ENCODE data around the gene DYNLRB1. TPM values are rescaled to one million over a fixed set of nuclear protein-coding genes. Genes with fewer than 3 reads are reported as not detected.
A peak's percentile ranks its signal among the peaks of the same experiment; 100 is the strongest.
"Not testable (repeated sequence)": the region's sequence is repeated elsewhere in the genome, so short reads cannot be mapped to it uniquely, and the experiment has no call there.

The DYNLRB1 gene
- total RNA-seq = 46.0 TPM

GRCh38 chr20:34516247-34517113, at the start of gene DYNLRB1:
Gene DYNLRB1, plus strand, starts transcription at chr20:34516422. Its CDS starts 37 bp downstream, at chr20:34516459.
- peak; percentile 84 to 97 (median 94) for DNase-seq (ENCODE audit: low read depth in 2 of 3, low spot score in 2 of 3)

GRCh38 chr20:34468951-34469350, 47.3 kb upstream of the DYNLRB1 start:
- DNase-seq (ENCODE audit: low read depth in 2 of 3, low spot score in 2 of 3) = no peak

GRCh38 chr20:34472246-34472925, 43.8 kb upstream of the DYNLRB1 start:
- no peak for DNase-seq (ENCODE audit: low read depth in 2 of 3, low spot score in 2 of 3)

- peak in 2 of 3 donors; percentile 48 to 56 for DNase-seq (ENCODE audit: low read depth in 2 of 3, low spot score in 2 of 3)
Measured at GRCh38 chr20:34473262-34473883, 42.8 kb upstream of the DYNLRB1 start.

GRCh38 chr20:34475979-34476736, 40.1 kb upstream of the DYNLRB1 start:
- peak in 2 of 3 donors; percentile 23 to 36 for DNase-seq (ENCODE audit: low read depth in 2 of 3, low spot score in 2 of 3)

GRCh38 chr20:34479627-34480026, 36.6 kb upstream of the DYNLRB1 start:
- DNase-seq (ENCODE audit: low read depth in 2 of 3, low spot score in 2 of 3) = no peak

GRCh38 chr20:34482154-34482553, 34.1 kb upstream of the DYNLRB1 start:
- not testable (repeated sequence) for DNase-seq (ENCODE audit: low read depth in 2 of 3, low spot score in 2 of 3)

- DNase-seq (ENCODE audit: low read depth in 2 of 3, low spot score in 2 of 3) = not testable (repeated sequence)
Measured at GRCh38 chr20:34483585-34484220, 32.5 kb upstream of the DYNLRB1 start.

- no peak for DNase-seq (ENCODE audit: low read depth in 2 of 3, low spot score in 2 of 3)
Measured at GRCh38 chr20:34485068-34485634, 31.1 kb upstream of the DYNLRB1 start.

GRCh38 chr20:34491226-34491931, 24.8 kb upstream of the DYNLRB1 start:
- DNase-seq (ENCODE audit: low read depth in 2 of 3, low spot score in 2 of 3) = no peak

- no peak for DNase-seq (ENCODE audit: low read depth in 2 of 3, low spot score in 2 of 3)
Measured at GRCh38 chr20:34491932-34492509, 24.2 kb upstream of the DYNLRB1 start.

- no peak for DNase-seq (ENCODE audit: low read depth in 2 of 3, low spot score in 2 of 3)
Measured at GRCh38 chr20:34493646-34494045, 22.6 kb upstream of the DYNLRB1 start.

GRCh38 chr20:34495307-34495706, 20.9 kb upstream of the DYNLRB1 start:
- no peak for DNase-seq (ENCODE audit: low read depth in 2 of 3, low spot score in 2 of 3)

GRCh38 chr20:34495916-34496315, 20.3 kb upstream of the DYNLRB1 start:
- DNase-seq (ENCODE audit: low read depth in 2 of 3, low spot score in 2 of 3) = peak in 1 of 3 donors; percentile 42

- DNase-seq (ENCODE audit: low read depth in 2 of 3, low spot score in 2 of 3) = not testable (repeated sequence)
Measured at GRCh38 chr20:34497596-34497995, 18.6 kb upstream of the DYNLRB1 start.

GRCh38 chr20:34500823-34501222, 15.4 kb upstream of the DYNLRB1 start:
- DNase-seq (ENCODE audit: low read depth in 2 of 3, low spot score in 2 of 3) = no peak

- DNase-seq (ENCODE audit: low read depth in 2 of 3, low spot score in 2 of 3) = no peak
Measured at GRCh38 chr20:34506480-34506879, 9.7 kb upstream of the DYNLRB1 start.

- no peak for DNase-seq (ENCODE audit: low read depth in 2 of 3, low spot score in 2 of 3)
Measured at GRCh38 chr20:34507702-34508413, 8.4 kb upstream of the DYNLRB1 start.

Measured in hematopoietic multipotent progenitor cell (in vitro differentiated cells).